ENCODE data around the gene COL15A1.

COL15A1 gene

GRCh38 chr9:99001892-99002291 lies 58.2 kb downstream of the COL15A1 start:
- no peak for DNase-seq (ENCODE audit: low read depth)
- TF ChIP-seq CTCF (IDR thresholded peaks at IDR 0.05; ENCODE audit: low read depth, low read length, missing control alignments): no peak
- H3K4me3 ChIP-seq (ENCODE audit: low read depth, low read length): no peak overlapping the region
- in situ Hi-C loops (cut with HindIII; ENCODE audit: low sequenced_read_pairs): no loop called here

- H3K4me3 ChIP-seq (ENCODE audit: low read depth, low read length): no peak overlapping the region
- DNase-seq (ENCODE audit: low read depth): no peak
- no peak for TF ChIP-seq CTCF (IDR thresholded peaks at IDR 0.05; ENCODE audit: low read depth, low read length, missing control alignments)
- in situ Hi-C loops (cut with HindIII; ENCODE audit: low sequenced_read_pairs): no loop called here
Observed at GRCh38 chr9:99002706-99003105, 59.0 kb downstream of the COL15A1 start.

DNA sequence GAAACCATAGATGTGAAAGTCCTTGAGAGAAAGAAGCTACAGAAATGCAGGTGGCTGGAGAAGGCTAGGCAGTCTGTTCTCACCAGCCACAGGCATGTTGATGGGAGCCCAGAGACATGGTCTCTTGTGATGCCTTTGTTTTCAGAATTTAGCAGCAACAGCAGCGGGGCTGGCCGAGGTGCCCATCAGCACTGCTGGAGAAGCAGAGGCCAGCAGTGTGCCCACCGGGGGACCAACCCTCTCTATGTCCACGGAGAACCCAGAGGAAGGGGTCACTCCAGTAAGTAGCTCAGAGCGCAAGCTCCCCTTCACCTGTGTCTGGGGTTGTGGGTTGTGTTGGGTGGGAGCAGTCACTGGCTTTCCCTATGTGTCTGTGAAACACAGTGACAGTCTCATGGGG lies 59.6 kb downstream of the COL15A1 start:
- in situ Hi-C loops (cut with HindIII; ENCODE audit: low sequenced_read_pairs): no loop called here
- DNase-seq (ENCODE audit: low read depth): no peak
- no peak for TF ChIP-seq CTCF (IDR thresholded peaks at IDR 0.05; ENCODE audit: low read depth, low read length, missing control alignments)
- H3K4me3 ChIP-seq (ENCODE audit: low read depth, low read length): no peak overlapping the region

GRCh38 chr9:99004115-99004514 lies 60.4 kb downstream of the COL15A1 start:
- no peak for DNase-seq (ENCODE audit: low read depth)
- TF ChIP-seq CTCF (IDR thresholded peaks at IDR 0.05; ENCODE audit: low read depth, low read length, missing control alignments): no peak
- in situ Hi-C loops (cut with HindIII; ENCODE audit: low sequenced_read_pairs): no loop called here
- no peak overlapping the region for H3K4me3 ChIP-seq (ENCODE audit: low read depth, low read length)

GRCh38 chr9:99004717-99005460 lies 61.2 kb downstream of the COL15A1 start:
- no peak for DNase-seq (ENCODE audit: low read depth)
- H3K4me3 ChIP-seq (ENCODE audit: low read depth, low read length): no peak overlapping the region
- in situ Hi-C loops (cut with HindIII; ENCODE audit: low sequenced_read_pairs): no loop called here
- TF ChIP-seq CTCF (IDR thresholded peaks at IDR 0.05; ENCODE audit: low read depth, low read length, missing control alignments): no peak

- no peak overlapping the region for H3K4me3 ChIP-seq (ENCODE audit: low read depth, low read length)
- TF ChIP-seq CTCF (IDR thresholded peaks at IDR 0.05; ENCODE audit: low read depth, low read length, missing control alignments): no peak
- in situ Hi-C loops (cut with HindIII; ENCODE audit: low sequenced_read_pairs): no loop called here
- no peak for DNase-seq (ENCODE audit: low read depth)
Observed at GRCh38 chr9:99005651-99006050, 61.9 kb downstream of the COL15A1 start.
